Left cardiac atrium (tissue), 4 donors: ENCODE measurements around the gene STK39. TPM values are rescaled to one million over a fixed set of nuclear protein-coding genes. Genes with fewer than 3 reads are reported as not detected.
"Not testable (repeated sequence)": the region's sequence is repeated elsewhere in the genome, so short reads cannot be mapped to it uniquely, and the experiment has no call there.

Source experiments
- ATAC-seq, 2 donors: fragments of 200-7000 bp; cut with Tn5 transposase; one replicate each; pipeline ENCODE4 v1.9.1; 2020; ENCODE audit warnings: mild to moderate bottlenecking in 2 of 2, moderate library complexity in 2 of 2
- DNase-seq: peaks from one replicate; pipeline ENCODE4 v3.0.0-alpha.2; 2020
- intact Hi-C, 2 donors: fragments of 100-400 bp; cut with DNase I; formaldehyde crosslinking; loops; one replicate each; pipeline versions ENCODE4 v1.14.1 to v1.15.1; 2022 to 2023
- total RNA-seq, 2 donors: library from RNA; stranded (reverse); fragmentation: NEBNext Ultra II Directional; extraction: Animal tissue kit (Norgen Biotek cat#: 25700); gene quantifications; one replicate each; pipeline ENCODE4 v1.2.1, GENCODE V29; 2021
- donor health status: DM: no; HTN: yes; CAD: no.
- donor health status: DM: no; HTN: yes; CAD: no; lungs with severe emphysema.
- donor health status: DM: yes; HTN: yes; CAD: no.
- donor health status: Dilated cardiomyopathy.

The STK39 gene
- total RNA-seq, 2 donors from 2014 or later, result 12.3 to 14.1 TPM

- ATAC-seq, result no peak
- intact Hi-C loops, result no loop called here
- no peak for DNase-seq
Observed at GRCh38 chr2:168044176-168044575, 203.2 kb downstream of the STK39 start.

DNA sequence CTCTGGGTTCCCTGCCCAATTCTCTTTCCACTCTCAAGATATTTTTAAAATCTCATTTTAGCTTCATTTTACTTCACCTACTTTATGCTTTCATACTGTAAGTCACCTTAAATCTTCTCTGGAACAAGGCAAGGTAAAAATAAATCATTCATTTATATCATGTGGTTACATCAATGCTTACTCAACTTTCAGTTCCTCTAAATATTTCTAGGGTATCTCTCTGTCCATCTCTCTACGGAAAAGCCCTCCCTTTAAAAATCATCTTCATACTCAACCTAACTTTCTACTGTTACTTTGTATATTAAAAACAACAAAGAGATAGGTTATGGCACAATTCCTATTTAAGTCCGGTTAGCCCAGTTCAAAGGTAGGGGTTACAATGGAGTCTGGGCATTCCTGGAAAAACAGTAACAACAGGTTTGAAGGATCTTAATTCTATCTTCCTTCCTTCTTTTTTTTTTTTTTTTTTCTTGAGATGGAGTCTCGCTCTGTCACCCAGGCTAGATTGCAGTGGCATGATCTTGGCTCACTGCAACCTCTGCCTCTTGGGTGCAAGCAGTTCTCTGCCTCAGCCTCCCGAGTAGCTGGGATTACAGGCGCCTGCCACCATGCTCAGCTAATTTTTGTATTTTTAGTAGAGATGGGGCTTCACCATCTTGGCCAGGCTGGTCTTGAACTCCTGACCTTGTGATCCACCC lies 205.1 kb downstream of the STK39 start:
- ATAC-seq, DNase-seq, intact Hi-C loops: not testable (repeated sequence)

DNA sequence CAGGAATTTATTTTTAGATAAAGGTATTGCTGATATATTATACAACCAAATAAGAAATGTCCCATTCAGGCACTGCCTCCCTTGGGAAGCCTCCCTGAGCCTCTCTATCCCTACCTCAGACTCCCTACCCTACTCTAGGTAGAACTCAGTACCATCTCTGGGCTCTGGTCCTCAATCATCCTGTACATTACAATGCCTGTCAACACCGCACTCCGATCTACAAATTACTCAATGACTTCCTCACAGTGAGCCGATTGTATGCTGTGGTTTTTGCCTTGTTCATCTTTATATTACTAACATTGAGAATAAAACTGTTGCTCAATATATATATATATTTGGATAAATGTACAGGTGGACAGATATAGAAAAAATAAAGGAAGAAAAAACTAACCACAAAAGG lies 207.5 kb downstream of the STK39 start:
- no peak for ATAC-seq
- intact Hi-C loops, result no loop called here

GRCh38 chr2:168037778-168038177 lies 209.6 kb downstream of the STK39 start:
- DNase-seq, result no peak
- no peak for ATAC-seq
- intact Hi-C loops, result no loop called here

More for the DNA sequence above, 207.5 kb downstream of the STK39 start:
- no peak for DNase-seq

GRCh38 chr2:168035458-168035857 lies 211.9 kb downstream of the STK39 start:
- no peak for DNase-seq
- intact Hi-C loops, result no loop called here
- ATAC-seq, result no peak

DNA sequence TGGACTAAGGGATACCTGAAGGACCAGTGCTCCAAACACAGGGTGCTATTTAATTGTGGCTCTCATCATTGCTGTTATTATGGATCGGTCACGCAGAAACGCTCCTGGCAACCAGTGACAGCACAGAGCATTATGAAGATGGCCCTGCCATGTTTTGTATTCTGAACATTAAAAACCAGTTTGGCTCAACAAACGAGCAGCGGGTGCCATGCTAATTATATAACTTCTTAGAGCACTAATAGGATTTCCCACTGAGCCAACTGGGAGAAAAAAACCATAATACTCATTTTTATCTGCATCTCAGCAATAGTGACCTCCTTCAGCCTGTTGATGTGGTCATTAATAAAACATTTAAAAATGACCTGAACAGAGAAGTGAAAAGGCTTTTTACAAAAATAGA lies 212.8 kb downstream of the STK39 start:
- intact Hi-C loops, result no loop called here
- ATAC-seq, result no peak

DNA sequence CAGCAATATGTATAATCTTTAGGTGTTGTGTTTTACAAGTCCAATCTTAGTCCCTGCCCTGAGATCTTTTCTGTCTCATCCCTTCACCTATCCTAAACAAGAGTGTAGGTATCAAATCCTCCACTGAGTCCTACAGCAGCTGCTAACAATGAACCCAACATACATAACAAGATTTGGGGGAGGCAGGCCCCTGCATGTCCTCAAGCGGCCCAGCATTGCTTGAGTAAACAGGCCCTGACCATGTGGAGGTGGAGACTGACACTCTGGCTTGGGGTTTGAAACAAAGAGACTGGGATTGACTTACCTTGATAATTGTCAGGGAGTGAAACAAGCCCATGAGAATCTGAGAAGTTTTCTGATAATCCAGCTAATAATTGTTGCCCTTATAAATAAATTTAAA lies 213.4 kb downstream of the STK39 start:
- intact Hi-C loops, result no loop called here
- no peak for ATAC-seq
- DNase-seq, result no peak

More for the DNA sequence above, 212.8 kb downstream of the STK39 start:
- no peak for DNase-seq

DNA sequence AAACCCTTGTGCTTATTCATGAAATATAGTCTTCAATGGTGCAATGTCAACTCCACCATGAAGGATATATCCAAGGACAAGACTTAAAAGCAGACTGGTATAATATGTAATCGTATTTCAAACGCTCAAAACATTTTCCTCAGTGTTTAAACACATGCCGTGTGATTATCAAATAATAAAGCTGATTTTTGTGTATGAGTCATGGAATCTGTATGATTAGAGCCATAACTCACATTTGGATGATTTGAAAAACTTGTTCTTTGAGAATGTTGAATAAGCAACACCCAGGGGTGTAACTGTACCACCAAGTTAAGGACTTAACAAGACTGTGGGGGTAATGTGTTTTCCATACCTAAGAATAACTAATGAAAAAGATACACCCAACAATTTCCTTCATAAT lies 215.3 kb downstream of the STK39 start:
- DNase-seq, result no peak
- ATAC-seq, result no peak

DNA sequence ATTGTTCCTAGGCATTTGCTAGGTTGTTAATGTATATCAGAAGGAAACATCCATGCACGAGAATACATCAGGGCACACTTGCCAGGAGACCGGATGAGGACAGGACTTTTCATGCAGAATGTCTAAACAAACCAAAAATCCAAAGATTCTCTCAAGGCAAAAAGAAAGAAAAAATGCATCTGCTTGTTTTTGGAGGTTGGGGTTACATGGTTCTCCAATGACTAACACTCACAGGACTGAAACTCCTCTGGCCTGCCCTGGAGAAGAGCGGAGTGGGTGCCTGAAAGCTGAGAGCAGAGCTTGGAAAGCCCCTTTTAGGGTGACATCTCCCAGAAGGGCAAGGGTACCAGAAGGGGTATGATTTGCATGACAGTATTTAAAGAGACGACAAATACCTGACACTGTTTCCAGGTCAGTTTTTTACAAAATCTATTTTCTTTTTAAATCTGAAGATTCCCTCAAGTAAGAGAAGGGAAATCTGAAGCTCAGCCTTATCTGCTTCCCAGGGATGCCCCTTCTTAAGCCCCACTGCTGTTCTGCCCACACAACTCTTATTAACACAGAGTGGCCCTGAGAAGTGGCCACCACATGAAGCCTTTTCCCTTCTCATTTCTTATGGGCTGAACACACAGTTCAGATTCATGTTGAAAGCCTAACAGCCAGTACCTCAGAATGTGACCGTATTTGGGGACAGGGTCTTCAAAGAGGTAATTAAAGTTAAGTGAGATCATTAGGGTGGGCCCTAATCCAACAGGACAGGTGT lies 216.4 kb downstream of the STK39 start:
- DNase-seq, result no peak
- no peak for ATAC-seq
- intact Hi-C loops, result no loop called here

More for the DNA sequence above, 215.3 kb downstream of the STK39 start:
- intact Hi-C loops, result no loop called here

- DNase-seq, result no peak
- intact Hi-C loops, result no loop called here
- no peak for ATAC-seq
Observed at GRCh38 chr2:168029071-168029470, 218.3 kb downstream of the STK39 start.

- no peak for ATAC-seq
- intact Hi-C loops, result no loop called here
Observed at GRCh38 chr2:168028362-168028761, 219.0 kb downstream of the STK39 start.

GRCh38 chr2:168025487-168026202 lies 221.8 kb downstream of the STK39 start:
- intact Hi-C loops, result no loop called here
- ATAC-seq (peak in 1 of 2 donors; percentile 34), DNase-seq (no peak)

More at GRCh38 chr2:168028362-168028761, 219.0 kb downstream of the STK39 start:
- DNase-seq, result no peak

GRCh38 chr2:168024459-168024858 lies 222.9 kb downstream of the STK39 start:
- no peak for ATAC-seq
- intact Hi-C loops, result no loop called here
- DNase-seq, result no peak

DNA sequence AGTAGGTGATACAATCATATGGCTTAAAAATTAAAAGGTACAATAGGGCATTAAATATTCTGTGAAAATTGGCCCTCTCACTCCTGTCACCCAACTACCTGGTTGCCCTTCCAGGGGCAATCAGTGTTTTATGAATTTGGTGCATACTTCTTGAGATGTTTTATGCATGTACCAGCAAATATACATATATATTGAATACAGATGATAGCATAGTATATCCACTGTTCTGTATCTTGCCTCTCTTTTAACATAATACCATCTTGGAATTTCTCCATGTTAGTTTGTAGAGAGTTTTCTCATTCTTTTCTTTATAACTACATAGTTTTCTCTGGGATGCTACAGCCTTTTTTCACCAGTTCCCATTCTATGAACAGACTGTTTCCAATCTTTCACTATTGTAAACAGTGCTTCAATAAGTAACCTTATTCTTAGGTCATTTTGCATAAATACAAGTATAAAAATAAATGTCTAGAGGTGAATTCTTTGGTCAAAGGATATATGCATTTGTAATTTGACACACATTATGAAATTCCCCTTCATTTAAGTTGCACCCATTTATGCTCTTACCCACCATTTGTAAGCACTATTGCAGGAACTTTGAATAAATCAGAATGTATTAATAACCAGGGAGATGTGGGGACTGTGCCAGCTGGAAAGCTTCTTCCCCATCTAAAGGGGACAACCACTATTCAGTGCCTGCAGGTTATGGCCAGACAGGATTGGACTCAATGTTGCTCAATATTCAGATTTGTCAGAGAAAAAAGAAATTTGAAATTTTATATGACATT lies 225.4 kb downstream of the STK39 start:
- intact Hi-C loops, result no loop called here
- no peak for ATAC-seq
- no peak for DNase-seq

- intact Hi-C loops, result no loop called here
- ATAC-seq (no peak), DNase-seq (no peak)
Observed at GRCh38 chr2:168015274-168015953, 232.0 kb downstream of the STK39 start.

- ATAC-seq, result no peak
Observed at GRCh38 chr2:168009900-168010299, 237.5 kb downstream of the STK39 start.

GRCh38 chr2:168008646-168009195 lies 238.7 kb downstream of the STK39 start:
- intact Hi-C loops, result no loop called here
- ATAC-seq (no peak), DNase-seq (no peak)

More at GRCh38 chr2:168009900-168010299, 237.5 kb downstream of the STK39 start:
- DNase-seq, result no peak
- intact Hi-C loops, result no loop called here

- ATAC-seq, result no peak
- intact Hi-C loops, result no loop called here
- no peak for DNase-seq
Observed at GRCh38 chr2:168006498-168006897, 240.9 kb downstream of the STK39 start.
